ENCODE results near the gene MED12L. TPM values are rescaled to one million over a fixed set of nuclear protein-coding genes. Genes with fewer than 3 reads are reported as not detected.
"Not testable (repeated sequence)": the region's sequence is repeated elsewhere in the genome, so short reads cannot be mapped to it uniquely, and the experiment has no call there.

Gene MED12L
- polyA plus RNA-seq, 1 donor = 2.7 TPM

GRCh38 chr3:151135541-151136337, 50.3 kb downstream of the MED12L start:
- DNase-seq = no peak

DNA sequence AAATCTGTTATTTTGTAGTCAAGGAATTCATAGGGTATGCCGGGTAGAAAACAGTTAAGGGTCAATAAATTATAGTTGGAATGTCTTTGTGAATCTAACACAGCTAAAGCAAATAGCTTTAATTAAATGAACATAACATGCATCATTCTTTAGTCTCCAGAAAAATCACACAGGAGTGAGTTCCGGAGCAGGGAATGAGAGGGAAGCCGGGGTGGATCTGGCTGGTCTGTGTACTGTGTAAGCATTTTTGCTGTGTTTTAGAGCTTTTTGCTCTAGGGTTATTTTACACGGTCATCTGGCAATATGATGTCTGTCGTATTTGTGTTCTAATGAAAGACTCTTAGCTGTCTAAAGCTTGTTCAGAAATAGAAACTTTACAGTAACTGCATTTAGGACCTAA, 57.5 kb downstream of the MED12L start:
- DNase-seq = no peak

GRCh38 chr3:151144016-151144415, 58.6 kb downstream of the MED12L start:
- DNase-seq = no peak

GRCh38 chr3:151144760-151145159, 59.3 kb downstream of the MED12L start:
- no peak for DNase-seq

DNA sequence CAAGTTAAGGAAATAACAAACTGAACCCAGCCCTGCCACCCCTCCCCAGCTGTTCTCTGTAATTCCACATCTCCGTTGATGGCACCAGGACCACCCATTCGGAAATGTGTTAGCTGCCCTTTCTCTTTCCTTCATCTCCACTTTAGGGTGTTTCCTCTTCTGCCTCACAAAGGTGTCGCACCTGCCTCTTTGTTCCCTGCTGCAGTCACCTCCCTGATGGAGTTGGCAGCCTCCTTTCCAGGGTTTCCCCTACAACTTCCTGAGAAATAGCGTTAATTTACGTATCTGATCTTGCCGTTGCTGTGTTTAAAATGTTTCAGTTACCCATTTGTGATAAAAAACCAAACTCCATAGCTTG, 60.2 kb downstream of the MED12L start:
- no peak for DNase-seq

GRCh38 chr3:151146071-151146730, 60.7 kb downstream of the MED12L start:
- peak; percentile 81 for DNase-seq

GRCh38 chr3:151146731-151147091, 61.2 kb downstream of the MED12L start:
- DNase-seq = no peak

GRCh38 chr3:151147299-151147698, 61.8 kb downstream of the MED12L start:
- no peak for DNase-seq

DNA sequence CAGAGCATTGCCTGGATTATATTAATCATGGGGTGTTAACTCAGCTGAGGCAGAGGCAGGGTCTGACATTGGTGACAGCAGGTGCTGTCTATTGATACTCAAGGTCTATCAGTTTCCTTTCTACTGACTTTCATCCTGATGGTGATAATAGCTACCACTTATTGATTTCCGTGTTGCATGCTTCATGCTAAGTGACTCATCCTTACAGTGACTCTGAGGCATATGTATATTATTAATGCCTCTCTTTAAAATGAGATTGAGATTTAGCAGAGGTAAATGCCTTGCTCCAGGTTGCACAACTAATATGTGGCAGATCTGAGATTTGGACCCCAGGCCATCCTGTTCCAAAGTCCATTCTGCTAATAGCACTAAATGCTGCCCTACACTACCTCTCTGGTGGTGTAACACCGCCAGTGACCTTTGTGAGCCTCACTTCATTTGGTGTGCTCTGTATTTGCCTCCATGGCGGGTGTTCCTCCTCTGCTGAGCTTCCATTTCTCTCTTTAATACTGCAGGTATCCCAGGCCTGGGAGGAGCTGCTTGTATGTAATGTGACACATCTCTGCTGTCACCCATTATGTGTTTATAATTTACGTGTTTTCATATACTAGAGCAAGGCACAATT, 67.1 kb downstream of the MED12L start:
- DNase-seq = no peak

GRCh38 chr3:151154566-151154965, 69.1 kb downstream of the MED12L start:
- no peak for DNase-seq

DNA sequence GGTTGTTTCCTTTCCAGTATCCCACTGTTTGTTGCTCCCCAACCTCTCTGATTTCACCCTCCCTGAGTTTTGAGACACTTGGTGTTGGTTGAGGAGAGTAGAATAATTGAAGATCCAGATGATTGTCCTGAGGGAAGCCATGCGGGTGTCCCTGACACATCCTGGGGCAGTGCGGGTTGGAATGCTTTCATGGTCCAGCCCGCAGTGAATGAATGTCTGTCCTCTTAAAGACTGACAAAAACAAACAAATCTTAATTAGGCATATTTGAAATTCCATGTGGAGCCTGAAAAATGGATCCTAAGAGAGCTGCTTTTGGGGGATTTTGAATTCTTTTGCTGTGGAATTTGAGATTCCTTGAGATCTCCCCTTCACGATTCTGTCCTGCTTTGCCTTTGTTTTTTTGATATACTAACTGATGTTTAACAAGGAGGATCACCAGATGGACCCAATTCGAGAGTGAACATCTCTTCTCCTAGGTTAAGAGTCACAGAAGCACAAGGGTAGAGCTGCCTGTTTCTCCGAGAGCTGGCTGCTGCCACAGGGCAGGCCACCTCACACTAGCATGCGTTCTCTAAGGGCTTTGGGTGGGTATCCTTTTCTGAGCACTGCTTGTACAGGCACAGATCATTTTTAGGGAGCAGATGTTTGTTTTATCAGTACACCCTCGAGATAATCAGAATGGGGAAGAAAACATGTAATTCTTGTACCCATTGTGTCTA, 70.1 kb downstream of the MED12L start:
- no peak for DNase-seq

DNA sequence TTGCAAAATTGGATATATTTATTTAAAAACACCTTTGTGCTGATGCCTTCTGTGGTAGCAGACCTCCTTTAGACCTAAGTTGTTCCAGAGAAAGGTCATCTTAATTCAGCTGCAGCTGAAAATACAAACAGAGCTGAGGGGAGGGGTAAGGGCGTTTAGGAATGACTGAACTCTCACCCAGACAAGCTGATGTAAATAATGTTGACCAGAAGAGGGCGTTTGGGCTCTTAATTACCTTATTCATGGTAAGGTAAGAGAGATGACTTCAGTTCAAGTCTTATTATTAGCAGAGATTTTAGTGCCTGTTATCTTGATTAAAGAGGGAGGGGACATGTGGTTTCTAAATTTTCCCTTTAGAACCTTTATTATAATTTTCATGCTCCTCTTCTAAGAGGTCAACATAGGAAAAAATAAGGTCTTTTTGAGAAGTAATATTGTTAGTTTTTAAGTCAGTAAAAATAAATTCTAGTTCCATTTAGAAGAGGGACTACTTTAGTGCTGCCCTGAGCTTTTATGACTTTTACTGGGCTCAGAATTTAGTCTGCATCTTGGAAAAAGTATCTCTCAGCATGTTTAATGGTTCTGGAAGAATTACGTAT, 71.3 kb downstream of the MED12L start:
- peak; percentile 62 for DNase-seq

DNA sequence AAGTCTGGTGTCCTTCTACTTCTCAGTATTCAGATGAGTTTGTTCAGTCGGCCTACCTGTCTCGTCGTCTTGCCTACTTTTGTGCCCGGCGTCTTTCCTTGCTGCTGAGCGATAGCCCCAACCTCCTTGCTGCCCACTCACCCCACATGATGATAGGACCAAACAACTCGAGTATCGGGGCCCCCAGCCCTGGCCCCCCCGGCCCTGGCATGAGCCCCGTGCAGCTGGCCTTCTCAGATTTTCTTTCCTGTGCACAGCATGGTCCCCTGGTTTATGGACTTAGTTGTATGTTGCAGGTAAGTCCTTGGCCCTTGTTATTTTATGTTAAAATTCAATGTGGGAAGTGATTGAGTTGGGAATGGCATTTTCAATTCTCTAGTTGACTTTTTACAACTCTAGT, 74.3 kb downstream of the MED12L start:
- DNase-seq = no peak

GRCh38 chr3:151165226-151165625, 79.8 kb downstream of the MED12L start:
- peak; percentile 63 for DNase-seq

- DNase-seq = no peak
Measured at GRCh38 chr3:151166161-151166560, 80.7 kb downstream of the MED12L start.

DNA sequence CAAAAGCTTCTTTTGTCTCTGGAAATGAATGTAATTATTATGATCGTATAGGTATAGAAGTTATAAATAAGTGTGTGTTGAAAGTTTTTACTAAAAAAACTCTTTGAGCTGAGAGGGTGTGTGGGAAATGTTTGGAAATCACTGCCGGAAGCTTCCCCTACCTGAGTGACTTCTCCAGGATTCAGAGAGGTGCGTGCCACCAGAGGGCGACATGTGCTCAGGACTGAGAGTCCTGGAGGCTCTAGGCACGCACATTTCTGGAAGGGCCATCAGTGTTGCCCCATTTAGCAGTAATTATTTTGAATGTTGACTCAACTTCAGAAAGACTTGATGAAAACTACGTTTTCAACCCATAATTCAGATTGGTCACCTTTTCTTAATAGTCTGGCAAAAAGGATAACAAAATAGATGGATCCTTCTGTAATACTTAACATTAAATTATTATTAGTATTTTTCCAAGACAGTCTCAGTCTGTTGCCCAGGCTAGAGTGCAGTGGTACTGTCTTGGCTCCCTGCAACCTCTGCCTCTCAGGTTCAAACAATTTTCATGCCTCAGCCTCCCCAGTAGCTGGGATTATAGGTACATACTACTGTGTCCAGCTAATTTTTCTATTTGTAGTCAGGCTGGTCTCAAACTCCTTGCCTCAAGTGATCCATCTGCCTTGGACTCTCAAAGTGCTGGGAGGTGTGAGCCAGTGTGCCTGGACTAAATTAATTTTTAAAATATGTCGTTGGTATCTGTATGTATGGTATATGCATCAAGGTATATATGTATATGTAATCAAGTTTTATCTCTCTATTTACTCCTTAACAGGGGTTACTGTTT, 83.0 kb downstream of the MED12L start:
- peak; percentile 55 for DNase-seq

DNA sequence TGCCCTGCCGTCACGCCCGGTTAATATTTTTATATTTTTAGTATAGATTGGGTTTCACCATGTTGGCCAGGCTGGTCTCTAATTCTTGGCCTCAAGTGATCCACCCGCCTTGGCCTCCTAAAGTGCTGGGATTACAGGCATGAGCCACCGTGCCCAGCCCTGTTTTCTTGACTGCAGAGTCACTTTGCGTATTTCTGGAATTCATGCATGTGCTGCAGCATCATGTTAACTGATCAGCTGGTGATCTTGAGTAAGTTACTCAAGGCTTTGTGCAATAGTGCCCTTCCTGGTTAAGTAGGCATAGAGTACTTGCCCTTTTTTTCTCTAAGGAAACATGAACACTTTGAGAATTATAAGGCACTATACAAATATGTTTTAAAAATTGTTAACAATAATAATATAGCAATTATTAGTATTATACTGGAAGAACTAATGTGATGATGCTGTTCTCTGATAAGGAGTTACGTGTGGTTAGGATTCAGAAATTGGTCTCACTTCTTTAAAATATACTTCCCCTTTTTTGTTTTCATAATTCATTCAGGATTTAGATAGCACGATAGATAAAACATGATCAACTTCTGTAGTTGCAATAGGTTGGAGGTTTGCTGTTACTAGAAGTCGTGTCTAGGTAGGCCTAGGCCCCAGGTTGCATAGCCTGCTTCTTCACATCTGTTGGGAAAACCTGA, 83.9 kb downstream of the MED12L start:
- no peak for DNase-seq

DNA sequence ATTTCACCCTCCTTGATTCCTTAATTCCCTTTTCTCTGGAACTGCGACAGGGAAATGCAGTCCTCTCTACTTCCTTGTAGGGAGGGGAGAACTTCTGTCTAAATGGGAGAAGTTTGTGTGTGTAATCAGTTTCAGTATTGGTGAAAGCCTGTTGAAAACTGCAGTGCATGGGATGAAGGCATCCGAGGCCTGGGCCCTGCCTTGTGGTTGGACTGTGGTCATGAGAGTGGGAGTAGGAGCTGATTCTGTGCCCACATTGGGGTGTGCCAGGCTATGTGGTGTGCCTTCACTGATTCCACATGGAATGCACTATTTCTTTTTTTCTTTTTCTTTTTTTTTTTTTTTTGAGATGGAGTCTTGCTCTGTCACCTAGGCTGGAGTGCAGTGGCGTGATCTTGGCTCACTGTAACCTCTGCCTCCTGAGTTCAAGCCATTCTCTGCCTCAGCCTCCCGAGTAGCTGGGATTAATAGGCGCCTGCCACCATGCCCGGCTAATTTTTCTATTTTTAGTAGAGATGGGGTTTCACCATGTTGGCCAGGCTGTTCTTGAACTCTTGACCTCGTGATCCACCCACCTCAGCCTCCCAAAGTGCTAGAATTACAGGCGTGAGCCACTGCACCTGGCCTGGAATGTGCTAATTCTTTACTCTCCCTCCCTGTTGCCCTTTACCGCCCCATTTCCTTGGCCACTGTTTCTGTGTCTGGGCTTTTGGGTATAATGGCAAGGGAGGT, 84.7 kb downstream of the MED12L start:
- not testable (repeated sequence) for DNase-seq

DNA sequence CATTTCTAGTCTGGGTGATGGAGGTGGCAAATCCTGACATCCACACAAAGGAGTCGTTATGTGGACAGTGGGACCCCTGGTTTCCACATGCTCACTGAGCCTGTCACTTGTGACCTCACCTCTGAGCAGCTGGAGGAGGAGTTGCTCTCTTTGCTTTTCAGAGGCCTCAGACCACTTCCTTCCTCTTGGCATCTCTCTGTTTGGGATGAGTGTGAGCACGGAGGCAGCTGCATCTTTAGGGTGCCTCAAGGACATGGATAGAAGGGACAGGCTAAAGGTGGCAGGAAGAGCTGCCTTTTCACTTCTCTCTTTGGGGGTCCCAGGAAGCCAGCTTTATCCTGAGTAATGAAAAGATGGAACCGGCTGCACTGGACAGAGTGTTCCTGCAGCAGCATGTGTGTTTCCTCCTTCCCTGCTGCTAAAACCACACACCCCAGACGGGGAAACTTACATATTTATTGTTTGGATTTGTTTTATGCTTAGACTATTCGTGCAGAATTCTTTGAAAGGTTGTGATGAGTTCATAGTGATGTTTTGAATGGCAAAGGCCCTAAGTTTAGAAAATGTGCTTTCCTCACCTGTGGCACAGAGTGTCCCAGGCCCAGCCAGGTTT, 85.8 kb downstream of the MED12L start:
- no peak for DNase-seq

DNA sequence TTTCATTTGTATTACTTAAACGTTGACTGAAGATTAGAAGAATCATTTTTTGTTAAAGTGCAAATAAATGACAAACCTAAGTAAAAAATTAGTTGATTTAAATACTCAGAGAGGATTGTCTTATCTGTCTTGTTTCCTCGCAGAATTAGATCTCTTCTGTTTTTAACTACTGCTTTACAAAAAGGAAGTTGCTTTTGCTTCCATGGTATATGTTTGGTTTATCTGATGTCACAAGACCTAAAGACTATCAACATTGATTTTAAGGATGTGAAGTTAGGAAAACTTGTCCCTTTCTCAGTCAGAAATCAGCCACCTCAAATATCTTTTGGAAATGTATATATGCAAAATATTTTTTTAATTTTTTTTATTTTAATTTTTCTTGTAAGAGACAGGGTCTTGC, 88.9 kb downstream of the MED12L start:
- DNase-seq = no peak

Data from left kidney (tissue), 2 donors.